K562 (cell line): Measurements from ENCODE around the gene AKT1S1. TPM values are rescaled to one million over a fixed set of nuclear protein-coding genes. Genes with fewer than 3 reads are reported as not detected.

Experiments
- ARNT ChIP-seq, 2 experiments: fragments of 450-650 bp; IDR thresholded peaks; 2 replicates each; pipeline ENCODE4 v1.6.1; 2016; ENCODE audit warnings: mild to moderate bottlenecking in 1 of 2
- CBFA2T3 ChIP-seq: fragments of 450-650 bp; IDR thresholded peaks from 2 replicates; pipeline ENCODE4 v1.6.1; 2017
- CC2D1A ChIP-seq: fragments of 450-650 bp; IDR thresholded peaks from 2 replicates; pipeline ENCODE4 v1.6.1; 2017; ENCODE audit warnings: mild to moderate bottlenecking
- HDAC6 ChIP-seq: IDR thresholded peaks from 2 replicates; pipeline ENCODE4 v1.6.1; 2012; ENCODE audit warnings: low read depth, mild to moderate bottlenecking, control low read depth, inconsistent platforms, low read length, moderate library complexity
- HEY1 ChIP-seq: fragments of 250-450 bp; sonication (Bioruptor Pico); IDR thresholded peaks from 2 replicates; pipeline ENCODE4 v1.5.0; 2020; ENCODE audit warnings: mild to moderate bottlenecking, moderate library complexity, borderline replicate concordance
- KDM2B ChIP-seq: fragments of 250-450 bp; sonication (Bioruptor Pico); IDR thresholded peaks from 2 replicates; pipeline ENCODE4 v1.8.0; 2021; ENCODE audit warnings: mild to moderate bottlenecking, moderate library complexity
- PHB ChIP-seq: fragments of 250-450 bp; sonication (Bioruptor Pico); IDR thresholded peaks from 2 replicates; pipeline ENCODE4 v1.5.0; 2021
- TAF7 ChIP-seq: fragments of 450-650 bp; IDR thresholded peaks from 2 replicates; pipeline ENCODE4 v1.6.1; 2016; ENCODE audit warnings: missing genetic modification characterization, missing compliant biosample characterization
- TSC22D4 ChIP-seq: fragments of 450-650 bp; IDR thresholded peaks from 2 replicates; pipeline ENCODE4 v1.6.1; 2016; ENCODE audit warnings: missing genetic modification characterization, missing biosample characterization, control low read depth
- ZBED1 ChIP-seq: IDR thresholded peaks from 2 replicates; pipeline ENCODE4 v1.6.1; 2014
- ZKSCAN3 ChIP-seq: fragments of 250-450 bp; sonication (Bioruptor Pico); IDR thresholded peaks from 2 replicates; pipeline ENCODE4 v1.4.0; 2020
- ZNF79 ChIP-seq: fragments of 250-450 bp; sonication (Bioruptor Pico); IDR thresholded peaks from 2 replicates; pipeline ENCODE4 v1.4.0; 2020; ENCODE audit warnings: low read depth, mild to moderate bottlenecking, moderate library complexity
- polyA plus RNA-seq, 8 experiments: library from polyadenylated mRNA; depleted of rRNA in 4 of 8; stranded (reverse) in 5 of 8; unstranded in 3 of 8; fragments of >200 nt; fragmentation: Nextera tagmentation in 2 of 8; fragmentation: Illumina TruSeq in 1 of 8; extraction: Ambion mirVana in 2 of 8; extraction: Trizol in 1 of 8; gene quantifications; 2 replicates each; pipeline versions ENCODE4 v1.2.1 to v1.2.3, GENCODE V29; 2011 to 2014; ENCODE audit warnings: inconsistent platforms in 1 of 8, missing spikeins in 1 of 8
- total RNA-seq, 7 experiments: library from RNA; depleted of rRNA in 6 of 7; stranded (reverse); fragments of >200 nt in 6 of 7; fragmentation: Illumina TruSeq in 2 of 7; extraction: Trizol in 2 of 7; gene quantifications; 2 replicates each; pipeline versions ENCODE4 v1.2.1 to v1.2.3, GENCODE V29; 2011 to 2021; ENCODE audit warnings: low replicate concordance in 1 of 7
- TF ChIP-seq, protein P1 (sequence below): fragments of 250-450 bp; sonication (Bioruptor Pico); IDR thresholded peaks from 2 replicates; pipeline ENCODE4 v1.8.0; 2022; ENCODE audit warnings: moderate library complexity, mild to moderate bottlenecking, inconsistent platforms
- TF ChIP-seq, protein P2 (sequence below): IDR thresholded peaks from 2 replicates; pipeline ENCODE4 v1.6.1; 2011; ENCODE audit warnings: borderline replicate concordance, low read depth, mild to moderate bottlenecking, moderate library complexity, low read length; ENCODE audit not compliant: insufficient read depth, poor library complexity, severe bottlenecking
- TF ChIP-seq, protein P3 (sequence below), 2 experiments: fragments of 450-650 bp; conservative IDR thresholded peaks; 2 replicates each; pipeline ENCODE4 v1.6.1; 2017; ENCODE audit warnings: mild to moderate bottlenecking in 2 of 2, moderate library complexity in 2 of 2
- TF ChIP-seq, protein P4 (sequence below), 2 experiments: fragments of 450-650 bp in 1 of 2; sonication (generic) in 1 of 2; formaldehyde crosslinking in 1 of 2; IDR thresholded peaks in 1 of 2; conservative IDR thresholded peaks in 1 of 2; 2 replicates each; pipeline versions ENCODE4 v1.6.1 to v1.8.1; 2016 to 2023; ENCODE audit warnings: mild to moderate bottlenecking in 2 of 2, moderate library complexity in 2 of 2, inconsistent platforms in 1 of 2, missing genetic modification reagents in 1 of 2
- TF ChIP-seq, protein P5 (sequence below): fragments of 250-450 bp; sonication (Bioruptor Pico); IDR thresholded peaks from 2 replicates; pipeline ENCODE4 v1.6.1; 2021; ENCODE audit warnings: mild to moderate bottlenecking
- TF ChIP-seq, protein P6 (sequence below): fragments of 450-650 bp; formaldehyde crosslinking; IDR thresholded peaks from 2 replicates; pipeline ENCODE4 v1.4.0; 2020; ENCODE audit warnings: mild to moderate bottlenecking, moderate library complexity

AKT1S1 gene
- total and polyA plus RNA-seq, 9 of the 15 experiments (the other 6 are each of a cell fraction or from before 2014, with no cell fraction given) = 1.2 to 50.3 (median 17.1) TPM

DNA sequence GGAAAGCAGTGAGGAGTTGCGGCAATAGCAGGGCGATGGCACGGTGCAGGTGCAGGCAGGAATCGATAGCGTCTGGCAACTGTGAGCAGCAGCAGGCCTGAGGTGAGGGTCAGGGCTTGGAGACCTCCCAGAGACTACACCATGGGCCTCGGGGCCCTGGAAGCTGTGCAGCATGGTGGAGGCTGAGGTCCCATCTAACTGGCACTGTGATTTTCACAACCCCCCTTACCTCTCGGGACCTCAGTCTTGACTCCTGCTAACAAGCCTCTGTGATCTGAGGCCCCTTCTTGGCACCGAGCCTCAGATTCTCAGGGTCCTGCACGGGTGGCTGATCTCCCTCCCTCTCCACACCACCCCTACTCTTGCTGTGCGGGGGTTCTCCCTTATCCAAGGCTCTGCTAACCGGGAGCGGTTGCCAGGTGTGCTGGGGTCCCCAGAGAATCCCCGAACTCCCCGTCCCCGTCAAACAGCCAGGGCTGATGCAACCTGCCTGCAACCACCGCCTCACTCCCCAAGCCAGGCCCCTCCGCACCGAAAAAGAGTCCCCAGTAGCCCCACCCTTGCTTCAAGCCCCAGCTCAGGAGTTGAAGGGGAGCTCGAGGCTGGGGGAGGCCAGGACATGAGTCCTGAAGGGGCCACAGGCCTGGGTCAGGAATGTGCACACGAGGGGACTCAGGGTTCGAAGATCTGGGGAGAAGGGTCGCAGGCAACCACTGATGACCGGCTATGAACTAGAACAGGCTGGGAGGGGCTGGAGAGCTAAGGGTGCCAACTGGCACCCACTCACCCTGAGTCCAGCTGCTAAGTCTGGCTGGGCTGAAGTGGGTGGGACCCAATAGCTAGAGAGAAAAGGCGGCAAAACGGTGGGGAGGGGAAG, 47.1 kb upstream of the AKT1S1 start (continued):
- TF ChIP-seq, protein P1, sequence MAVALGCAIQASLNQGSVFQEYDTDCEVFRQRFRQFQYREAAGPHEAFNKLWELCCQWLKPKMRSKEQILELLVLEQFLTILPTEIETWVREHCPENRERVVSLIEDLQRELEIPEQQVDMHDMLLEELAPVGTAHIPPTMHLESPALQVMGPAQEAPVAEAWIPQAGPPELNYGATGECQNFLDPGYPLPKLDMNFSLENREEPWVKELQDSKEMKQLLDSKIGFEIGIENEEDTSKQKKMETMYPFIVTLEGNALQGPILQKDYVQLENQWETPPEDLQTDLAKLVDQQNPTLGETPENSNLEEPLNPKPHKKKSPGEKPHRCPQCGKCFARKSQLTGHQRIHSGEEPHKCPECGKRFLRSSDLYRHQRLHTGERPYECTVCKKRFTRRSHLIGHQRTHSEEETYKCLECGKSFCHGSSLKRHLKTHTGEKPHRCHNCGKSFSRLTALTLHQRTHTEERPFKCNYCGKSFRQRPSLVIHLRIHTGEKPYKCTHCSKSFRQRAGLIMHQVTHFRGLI = peak; percentile 80; the same call in 1 of the 2 replicates
- TF ChIP-seq, protein P2, sequence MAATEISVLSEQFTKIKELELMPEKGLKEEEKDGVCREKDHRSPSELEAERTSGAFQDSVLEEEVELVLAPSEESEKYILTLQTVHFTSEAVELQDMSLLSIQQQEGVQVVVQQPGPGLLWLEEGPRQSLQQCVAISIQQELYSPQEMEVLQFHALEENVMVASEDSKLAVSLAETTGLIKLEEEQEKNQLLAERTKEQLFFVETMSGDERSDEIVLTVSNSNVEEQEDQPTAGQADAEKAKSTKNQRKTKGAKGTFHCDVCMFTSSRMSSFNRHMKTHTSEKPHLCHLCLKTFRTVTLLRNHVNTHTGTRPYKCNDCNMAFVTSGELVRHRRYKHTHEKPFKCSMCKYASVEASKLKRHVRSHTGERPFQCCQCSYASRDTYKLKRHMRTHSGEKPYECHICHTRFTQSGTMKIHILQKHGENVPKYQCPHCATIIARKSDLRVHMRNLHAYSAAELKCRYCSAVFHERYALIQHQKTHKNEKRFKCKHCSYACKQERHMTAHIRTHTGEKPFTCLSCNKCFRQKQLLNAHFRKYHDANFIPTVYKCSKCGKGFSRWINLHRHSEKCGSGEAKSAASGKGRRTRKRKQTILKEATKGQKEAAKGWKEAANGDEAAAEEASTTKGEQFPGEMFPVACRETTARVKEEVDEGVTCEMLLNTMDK = no peak
- TF ChIP-seq KDM2B (CRISPR knock-in tag) = no peak
- TF ChIP-seq, protein P3, sequence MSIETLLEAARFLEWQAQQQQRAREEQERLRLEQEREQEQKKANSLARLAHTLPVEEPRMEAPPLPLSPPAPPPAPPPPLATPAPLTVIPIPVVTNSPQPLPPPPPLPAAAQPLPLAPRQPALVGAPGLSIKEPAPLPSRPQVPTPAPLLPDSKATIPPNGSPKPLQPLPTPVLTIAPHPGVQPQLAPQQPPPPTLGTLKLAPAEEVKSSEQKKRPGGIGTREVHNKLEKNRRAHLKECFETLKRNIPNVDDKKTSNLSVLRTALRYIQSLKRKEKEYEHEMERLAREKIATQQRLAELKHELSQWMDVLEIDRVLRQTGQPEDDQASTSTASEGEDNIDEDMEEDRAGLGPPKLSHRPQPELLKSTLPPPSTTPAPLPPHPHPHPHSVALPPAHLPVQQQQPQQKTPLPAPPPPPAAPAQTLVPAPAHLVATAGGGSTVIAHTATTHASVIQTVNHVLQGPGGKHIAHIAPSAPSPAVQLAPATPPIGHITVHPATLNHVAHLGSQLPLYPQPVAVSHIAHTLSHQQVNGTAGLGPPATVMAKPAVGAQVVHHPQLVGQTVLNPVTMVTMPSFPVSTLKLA (conservative IDR thresholded peaks at IDR 0.05) = no peak
- TF ChIP-seq ZBED1 = no peak
- no peak; the same call in 1 of the 2 replicates for TF ChIP-seq ZKSCAN3 (CRISPR knock-in tag)
- TF ChIP-seq TAF7 (tag) = peak; percentile 79
- TF ChIP-seq, protein P4, sequence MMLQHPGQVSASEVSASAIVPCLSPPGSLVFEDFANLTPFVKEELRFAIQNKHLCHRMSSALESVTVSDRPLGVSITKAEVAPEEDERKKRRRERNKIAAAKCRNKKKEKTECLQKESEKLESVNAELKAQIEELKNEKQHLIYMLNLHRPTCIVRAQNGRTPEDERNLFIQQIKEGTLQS (IDR thresholded peaks at IDR 0.05) = peak; percentile 93
- TF ChIP-seq, protein P4 (CRISPR knock-in tag; conservative IDR thresholded peaks at IDR 0.05) = no peak
- no peak for TF ChIP-seq CC2D1A
- TF ChIP-seq, protein P5, sequence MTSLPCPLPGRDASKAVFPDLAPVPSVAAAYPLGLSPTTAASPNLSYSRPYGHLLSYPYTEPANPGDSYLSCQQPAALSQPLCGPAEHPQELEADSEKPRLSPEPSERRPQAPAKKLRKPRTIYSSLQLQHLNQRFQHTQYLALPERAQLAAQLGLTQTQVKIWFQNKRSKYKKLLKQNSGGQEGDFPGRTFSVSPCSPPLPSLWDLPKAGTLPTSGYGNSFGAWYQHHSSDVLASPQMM = no peak
- TF ChIP-seq ZNF79 (CRISPR knock-in tag) = 0 out of 2 replicates have a peak, but pooled peaks have one; percentile 39
- no peak for TF ChIP-seq ARNT (IDR thresholded peaks at IDR 0.05)
- TF ChIP-seq HEY1 (CRISPR knock-in tag) = peak; percentile 86; the same call in 1 of the 2 replicates
- TF ChIP-seq HDAC6 = no peak
- 0 out of 2 replicates have a peak, but pooled peaks have one; percentile 48 for TF ChIP-seq PHB
- TF ChIP-seq TSC22D4 (tag) = no peak
- TF ChIP-seq, protein P6, sequence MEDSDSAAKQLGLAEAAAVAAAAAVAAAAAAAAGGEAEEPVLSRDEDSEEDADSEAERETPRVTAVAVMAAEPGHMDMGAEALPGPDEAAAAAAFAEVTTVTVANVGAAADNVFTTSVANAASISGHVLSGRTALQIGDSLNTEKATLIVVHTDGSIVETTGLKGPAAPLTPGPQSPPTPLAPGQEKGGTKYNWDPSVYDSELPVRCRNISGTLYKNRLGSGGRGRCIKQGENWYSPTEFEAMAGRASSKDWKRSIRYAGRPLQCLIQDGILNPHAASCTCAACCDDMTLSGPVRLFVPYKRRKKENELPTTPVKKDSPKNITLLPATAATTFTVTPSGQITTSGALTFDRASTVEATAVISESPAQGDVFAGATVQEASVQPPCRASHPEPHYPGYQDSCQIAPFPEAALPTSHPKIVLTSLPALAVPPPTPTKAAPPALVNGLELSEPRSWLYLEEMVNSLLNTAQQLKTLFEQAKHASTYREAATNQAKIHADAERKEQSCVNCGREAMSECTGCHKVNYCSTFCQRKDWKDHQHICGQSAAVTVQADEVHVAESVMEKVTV (CRISPR knock-in tag) = peak; percentile 41; the same call in 1 of the 2 replicates
- TF ChIP-seq CBFA2T3 = no peak
